KOPT-K1 (cell line): ENCODE results near the gene RBM33.

ENCODE experiments used
- H3K27ac ChIP-seq: fragments of 200-600 bp; sonication (generic); 2 replicates; pipeline ENCODE4 v1.5.1; 2016; ENCODE audit warnings: antibody characterized with exemption, mild to moderate bottlenecking, low read depth, low read length; ENCODE audit not compliant: poor library complexity, severe bottlenecking
- H3K36me3 ChIP-seq: fragments of 200-600 bp; sonication (generic); 2 replicates; pipeline ENCODE4 v1.5.1; 2017; ENCODE audit warnings: antibody characterized with exemption, mild to moderate bottlenecking, low read length, moderate library complexity; ENCODE audit not compliant: insufficient read depth
- H3K9me3 ChIP-seq: fragments of 200-600 bp; sonication (generic); 2 replicates; pipeline ENCODE4 v1.5.1; 2017; ENCODE audit warnings: antibody characterized with exemption, low read length, mild to moderate bottlenecking; ENCODE audit not compliant: insufficient read depth, poor library complexity, severe bottlenecking

The RBM33 gene

GRCh38 chr7:155744971-155745683 lies 100.7 kb downstream of the RBM33 start:
- peak overlapping the region; percentile 81 for H3K27ac ChIP-seq
- H3K9me3 ChIP-seq: no peaks in the 10 kb centered on the region
- H3K36me3 ChIP-seq: peaks cover 94% of the 10 kb centered on the region

GRCh38 chr7:155745737-155746136 lies 101.3 kb downstream of the RBM33 start:
- Histone ChIP-seq H3K9me3 (no peaks in the 10 kb centered on the region), H3K27ac (peak overlapping the region; percentile 81), H3K36me3 (peaks cover 89% of the 10 kb centered on the region)

DNA sequence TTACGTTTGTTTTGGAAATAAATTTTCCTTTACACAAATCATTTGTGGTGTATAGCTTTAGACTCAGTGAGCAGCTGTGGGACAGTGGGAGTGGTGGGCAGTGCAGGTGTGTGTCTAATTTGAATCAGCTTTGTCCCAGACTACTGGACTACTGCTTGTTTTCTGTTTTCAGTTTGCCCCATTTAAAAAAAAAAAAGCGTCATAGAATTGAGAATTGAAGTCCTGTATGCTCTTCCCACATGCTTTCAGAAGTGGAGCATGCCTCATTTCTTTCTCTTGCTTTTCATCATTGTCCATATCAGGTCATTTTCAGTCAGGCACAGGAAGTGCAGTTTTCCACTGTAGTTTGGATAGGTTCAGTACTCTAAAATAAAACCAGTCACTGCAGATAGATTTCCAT lies 101.7 kb downstream of the RBM33 start:
- H3K27ac ChIP-seq: peak overlapping the region; percentile 81
- H3K36me3 ChIP-seq: peaks cover 89% of the 10 kb centered on the region
- H3K9me3 ChIP-seq: no peaks in the 10 kb centered on the region

DNA sequence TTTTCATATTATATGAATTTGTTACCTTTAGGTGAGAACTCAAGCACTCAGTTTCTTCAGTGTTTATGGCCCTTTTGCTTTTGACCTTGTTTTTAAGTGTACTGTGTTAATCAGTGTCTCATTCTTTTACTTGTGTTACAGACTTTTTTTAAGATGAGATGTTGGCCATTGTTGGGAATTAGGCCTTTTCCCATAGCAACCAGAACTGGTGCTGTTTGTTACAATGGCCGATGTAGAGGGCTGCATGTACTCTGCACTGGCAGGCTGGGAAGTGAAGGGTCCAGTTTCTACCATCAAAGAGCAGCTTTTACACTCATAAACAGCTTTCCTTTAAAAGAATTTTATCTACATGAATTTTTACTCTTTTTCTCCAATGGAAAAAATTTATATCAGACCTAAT lies 102.7 kb downstream of the RBM33 start:
- Histone ChIP-seq H3K36me3 (peaks cover 89% of the 10 kb centered on the region), H3K27ac (peak overlapping the region; percentile 11)

DNA sequence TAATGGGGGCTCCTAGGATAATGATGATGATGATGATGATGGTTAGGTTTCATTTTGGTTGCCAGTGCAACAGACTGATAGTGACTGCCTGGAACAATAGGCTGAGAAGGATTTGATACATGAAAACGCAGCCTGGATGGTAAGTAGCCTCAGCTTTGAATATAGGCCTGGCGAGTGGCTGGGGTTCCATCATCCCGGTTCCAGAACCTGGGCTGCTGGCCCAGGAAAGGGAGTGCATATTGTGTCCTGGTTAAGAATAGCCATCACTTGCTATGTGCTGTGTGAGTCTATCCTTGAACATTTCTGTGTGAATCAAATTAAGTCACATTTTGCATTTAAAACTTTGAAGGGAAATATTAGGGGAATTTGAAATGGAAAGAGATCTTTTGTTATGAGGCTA lies 105.1 kb downstream of the RBM33 start:
- Histone ChIP-seq H3K36me3 (peaks cover 79% of the 10 kb centered on the region), H3K9me3 (no peaks in the 10 kb centered on the region), H3K27ac (no peak overlapping the region)

More for the DNA sequence above, 102.7 kb downstream of the RBM33 start:
- no peaks in the 10 kb centered on the region for H3K9me3 ChIP-seq

DNA sequence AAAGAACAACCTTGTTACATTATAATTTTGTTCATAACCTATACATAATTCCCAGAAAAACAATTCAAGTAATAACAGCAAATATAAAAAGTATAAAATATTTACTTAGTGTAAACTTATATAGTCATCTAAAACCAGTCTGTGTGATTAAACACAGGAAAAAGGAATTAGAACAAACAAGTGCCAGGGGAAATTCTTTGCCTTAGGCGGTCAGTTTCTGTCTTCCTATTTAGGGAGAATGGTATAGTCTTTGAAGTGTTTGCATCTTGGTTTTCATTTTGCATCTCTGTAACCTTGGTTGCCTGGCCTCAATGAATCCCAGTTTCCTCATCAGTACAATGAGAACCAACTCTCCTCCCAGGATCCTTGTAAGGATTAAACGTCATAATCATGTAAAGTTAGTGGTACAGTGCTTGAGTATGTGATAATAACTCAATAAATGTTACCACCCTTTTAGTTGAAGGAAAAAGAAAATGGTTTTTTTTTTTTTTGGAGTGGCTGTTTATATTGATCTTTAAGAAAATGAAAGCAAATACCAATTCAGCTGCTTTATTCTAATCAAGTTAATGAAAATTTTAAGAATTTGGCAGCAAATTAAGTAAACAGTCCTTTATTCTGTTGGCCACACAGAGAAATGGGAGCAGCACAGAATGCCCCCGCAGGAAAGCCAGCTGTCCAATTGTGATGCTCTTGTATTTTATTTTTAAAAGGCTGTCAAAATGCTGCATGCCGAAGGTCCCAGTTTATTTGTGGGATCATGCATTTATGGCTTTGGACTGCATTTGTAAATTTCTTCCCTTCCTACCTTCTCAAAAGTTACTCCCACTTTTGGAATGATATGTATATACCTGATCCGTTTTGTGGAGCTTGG lies 106.0 kb downstream of the RBM33 start:
- Histone ChIP-seq H3K9me3 (no peaks in the 10 kb centered on the region), H3K36me3 (peaks cover 79% of the 10 kb centered on the region), H3K27ac (no peak overlapping the region)

- no peaks in the 10 kb centered on the region for H3K9me3 ChIP-seq
- peaks cover 73% of the 10 kb centered on the region for H3K36me3 ChIP-seq
- no peak overlapping the region for H3K27ac ChIP-seq
Observed at GRCh38 chr7:155751409-155751808, 106.9 kb downstream of the RBM33 start.

DNA sequence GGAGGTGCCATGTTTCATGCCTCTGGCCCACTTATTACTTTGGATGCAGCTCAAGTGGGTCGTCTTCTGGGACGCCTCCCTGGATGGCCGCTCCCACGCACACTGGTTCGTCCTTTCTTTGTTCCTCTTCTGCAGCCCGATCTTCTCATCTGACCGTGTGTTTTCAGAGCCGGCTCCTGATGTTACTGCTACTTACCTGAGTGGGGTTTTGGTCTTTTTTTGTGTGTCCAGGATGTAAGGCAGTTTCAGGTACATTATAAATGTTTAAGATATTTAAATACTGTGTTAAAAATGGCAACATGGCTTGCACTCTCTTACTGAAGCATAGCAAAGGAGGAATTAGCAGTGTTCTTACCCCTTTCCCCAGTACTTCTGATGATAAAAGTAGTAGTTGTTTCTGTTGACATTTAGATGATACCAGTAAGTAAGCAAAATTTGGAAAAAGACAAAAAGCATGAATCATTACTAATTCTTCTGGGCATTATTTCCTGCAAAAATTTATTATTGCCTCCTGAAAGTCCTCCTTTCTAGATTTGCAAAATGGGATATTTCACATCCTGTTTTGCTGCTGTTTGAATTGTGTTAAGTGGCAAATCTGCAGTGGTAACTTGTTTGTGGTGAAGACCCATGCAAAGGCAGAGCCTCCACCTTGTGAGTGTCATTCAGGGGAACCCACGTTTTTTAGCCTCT lies 108.4 kb downstream of the RBM33 start:
- peaks cover 6% of the 10 kb centered on the region for H3K9me3 ChIP-seq
- peaks cover 73% of the 10 kb centered on the region for H3K36me3 ChIP-seq
- H3K27ac ChIP-seq: peak overlapping the region; percentile 11

DNA sequence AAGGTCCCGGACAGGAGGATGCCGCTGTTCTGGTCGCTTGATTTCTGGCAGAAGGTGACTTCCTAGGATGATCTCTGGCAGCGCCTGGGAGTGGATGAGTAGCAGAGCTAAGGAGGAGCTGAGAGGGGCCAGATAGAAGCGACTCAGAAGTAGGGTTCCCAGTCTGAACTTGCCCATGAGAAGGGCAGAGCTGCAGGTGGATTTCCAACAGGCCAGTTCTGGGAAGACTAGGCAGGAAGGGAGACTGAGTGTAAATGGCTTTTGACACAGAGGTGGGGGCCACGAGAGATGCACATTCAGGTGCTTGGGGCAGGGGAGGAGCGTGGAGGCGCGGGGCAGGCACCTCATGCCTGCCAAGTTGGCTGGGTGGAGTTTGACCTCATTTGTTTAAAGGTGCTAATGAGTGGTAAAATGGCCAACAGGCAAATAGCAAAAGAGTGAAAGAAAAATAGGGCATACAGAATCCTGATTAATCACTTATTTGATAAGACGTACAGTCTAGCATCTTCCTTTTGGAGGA lies 109.0 kb downstream of the RBM33 start:
- Histone ChIP-seq H3K36me3 (peaks cover 73% of the 10 kb centered on the region), H3K9me3 (peaks cover 6% of the 10 kb centered on the region), H3K27ac (peak overlapping the region; percentile 11)

DNA sequence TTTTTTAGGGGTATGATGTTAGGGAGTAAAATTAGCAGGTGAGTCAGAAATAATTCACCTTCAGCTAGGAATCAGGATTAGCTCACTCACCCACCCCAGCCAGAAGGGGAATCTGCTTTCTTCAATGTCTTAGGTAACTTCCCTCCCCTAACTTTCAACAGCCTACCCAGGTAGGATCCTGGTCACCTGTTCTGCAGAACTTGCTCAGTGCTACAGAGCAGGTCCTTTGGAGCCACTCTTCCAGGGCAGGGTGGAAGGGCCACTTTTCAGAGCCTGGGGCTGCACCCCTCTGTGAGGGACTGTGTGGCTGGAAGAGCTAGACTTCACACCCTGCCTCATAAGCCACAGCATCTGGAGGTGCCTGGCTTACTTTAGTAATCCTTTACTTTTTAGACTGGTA lies 109.7 kb downstream of the RBM33 start:
- peaks cover 73% of the 10 kb centered on the region for H3K36me3 ChIP-seq
- H3K9me3 ChIP-seq: peaks cover 6% of the 10 kb centered on the region
- no peak overlapping the region for H3K27ac ChIP-seq

DNA sequence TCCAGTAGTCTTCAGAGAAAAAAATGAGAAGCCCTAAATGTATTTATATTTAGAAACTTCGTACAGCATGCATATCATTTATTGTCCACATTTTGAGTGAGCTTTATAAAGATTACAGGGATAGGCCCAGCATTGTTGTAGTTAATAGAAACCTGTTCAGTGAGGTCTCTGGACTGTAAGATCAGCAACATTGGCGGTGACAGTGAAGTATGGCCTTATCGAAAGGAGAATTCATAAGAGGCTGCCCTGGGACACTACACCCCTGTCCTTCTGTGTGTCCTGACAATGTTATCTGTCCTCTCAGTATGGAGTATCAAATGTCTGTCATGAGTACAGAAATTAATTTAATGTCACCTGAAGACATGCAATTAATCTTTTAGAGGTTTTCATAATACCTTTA lies 110.6 kb downstream of the RBM33 start:
- no peak overlapping the region for H3K27ac ChIP-seq
- H3K36me3 ChIP-seq: peaks cover 70% of the 10 kb centered on the region
- H3K9me3 ChIP-seq: peaks cover 6% of the 10 kb centered on the region

GRCh38 chr7:155756322-155756721 lies 111.9 kb downstream of the RBM33 start:
- H3K9me3 ChIP-seq: peaks cover 6% of the 10 kb centered on the region
- H3K27ac ChIP-seq: no peak overlapping the region
- H3K36me3 ChIP-seq: peaks cover 74% of the 10 kb centered on the region

DNA sequence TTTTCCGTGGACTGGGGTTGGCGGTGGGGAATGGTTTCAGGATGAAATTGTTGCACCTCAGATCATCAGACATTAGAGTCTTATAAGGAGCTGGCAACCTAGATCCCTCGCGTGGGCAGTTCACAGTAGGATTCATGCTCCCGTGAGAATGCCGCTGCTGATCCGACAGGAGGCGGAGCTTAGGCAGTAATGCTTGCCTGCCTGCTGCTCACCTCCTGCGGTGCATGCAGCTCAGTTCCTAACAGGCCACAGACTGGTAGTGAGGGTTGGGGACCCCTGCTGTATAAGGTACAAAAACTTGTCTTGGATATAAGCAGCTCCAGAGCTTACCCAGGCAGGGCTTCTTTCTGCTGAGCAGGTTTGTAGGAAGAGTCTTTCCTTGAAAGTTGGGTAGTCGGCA lies 113.9 kb downstream of the RBM33 start:
- H3K27ac ChIP-seq: no peak overlapping the region
- H3K9me3 ChIP-seq: peaks cover 6% of the 10 kb centered on the region
- peaks cover 64% of the 10 kb centered on the region for H3K36me3 ChIP-seq

DNA sequence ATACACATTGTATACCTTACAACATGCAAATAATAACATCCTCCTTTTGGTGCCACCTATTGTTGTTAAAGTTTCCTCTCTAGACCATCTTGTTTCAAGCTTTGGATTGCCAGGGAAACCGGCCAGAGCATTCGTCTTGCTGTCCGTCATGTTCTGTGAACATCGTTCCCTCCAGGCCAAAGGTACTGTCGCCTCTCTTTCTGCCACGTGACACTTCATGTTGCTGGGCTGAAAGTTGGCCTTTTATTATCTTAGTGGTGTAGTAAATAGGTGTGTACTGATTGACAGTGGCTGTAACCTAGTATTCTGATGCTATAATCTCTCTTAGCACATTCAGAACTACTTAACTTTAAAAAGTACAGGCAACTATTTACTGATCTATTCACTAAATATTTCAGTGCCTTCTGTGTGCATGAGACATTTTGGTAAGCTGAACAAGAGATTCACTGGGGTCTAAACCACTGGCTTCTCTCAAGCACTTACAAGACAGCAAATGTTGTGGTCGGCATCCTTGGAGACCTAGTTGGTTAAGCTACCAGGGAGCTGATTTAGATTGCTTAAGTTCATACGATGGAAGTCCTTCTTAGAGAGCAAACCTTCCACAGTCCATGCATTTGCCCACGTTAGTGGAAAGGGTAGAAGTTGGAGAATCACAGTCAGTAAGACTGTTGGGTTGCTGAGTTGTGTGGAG lies 115.4 kb downstream of the RBM33 start:
- peaks cover 6% of the 10 kb centered on the region for H3K9me3 ChIP-seq
- H3K27ac ChIP-seq: no peak overlapping the region
- H3K36me3 ChIP-seq: peaks cover 58% of the 10 kb centered on the region
